ENCODE results near the gene ACACB.

Gene ACACB

GRCh38 chr12:109307051-109307450 lies 190.7 kb downstream of the ACACB start:
- no peak for DNase-seq

- peak; percentile 61 for DNase-seq
Measured at GRCh38 chr12:109308534-109309380, 192.4 kb downstream of the ACACB start, which contains the start of gene FOXN4. Gene FOXN4 (minus strand): TSS chr12:109309284. CDS start chr12:109308321, 963 bp downstream.

- DNase-seq, result peak; percentile 59
Measured at GRCh38 chr12:109309381-109310246, 193.2 kb downstream of the ACACB start.

- peak; percentile 65 for DNase-seq
Measured at GRCh38 chr12:109310247-109311125, 194.1 kb downstream of the ACACB start.
